SK-N-SH (cell line): Measurements from ENCODE around the gene RUNDC3A. TPM values are rescaled to one million over a fixed set of nuclear protein-coding genes. Genes with fewer than 3 reads are reported as not detected.
"Not testable (repeated sequence)": the region's sequence is repeated elsewhere in the genome, so short reads cannot be mapped to it uniquely, and the experiment has no call there.

Experiments
- CTCF ChIA-PET: fragments of 300-600, 350-600 bp; formaldehyde crosslinking; extraction: SDS; loops from one replicate; lab custom pipeline; 2021; lab: Yijun Ruan, JAX
- POLR2A ChIA-PET: fragments of 350-600 bp; sonication (Branson Sonifier 250); formaldehyde crosslinking; extraction: SDS; loops from one replicate; lab custom pipeline; 2020; ENCODE audit warnings: antibody characterized with exemption, inconsistent platforms; lab: Yijun Ruan, JAX
- DNase-seq: peaks from one replicate; pipeline ENCODE4 v3.0.0; 2012
- H2AFZ ChIP-seq: fragments of 200-600 bp; sonication (generic); 2 replicates; pipeline ENCODE4 v1.8.1; 2016; ENCODE audit warnings: antibody characterized with exemption, mild to moderate bottlenecking, low read depth
- H3F3A ChIP-seq: fragments of 200-600 bp; sonication (generic); replicated peaks from 2 replicates; pipeline ENCODE3; 2016; ENCODE audit warnings: antibody characterized with exemption, mild to moderate bottlenecking; ENCODE audit not compliant: insufficient read depth
- H3K27ac ChIP-seq, 2 experiments: fragments of 200-500 bp in 1 of 2; fragments of 200-600 bp in 1 of 2; sonication (Bioruptor generic) in 1 of 2; sonication (generic), shearing (Covaris generic) in 1 of 2; 2 replicates each; pipeline versions ENCODE4 v1.5.1 to v1.6.1; 2014 to 2016; ENCODE audit warnings: low read depth in 2 of 2, inconsistent platforms in 1 of 2, low read length in 1 of 2, mild to moderate bottlenecking in 1 of 2, mixed read lengths in 1 of 2
- H3K27me3 ChIP-seq: fragments of 200-600 bp; sonication (generic), shearing (Covaris generic); 2 replicates; pipeline ENCODE4 v1.6.1; 2016; ENCODE audit warnings: mixed run types; ENCODE audit not compliant: insufficient read depth
- H3K36me3 ChIP-seq, 2 experiments: fragments of 200-500 bp in 1 of 2; fragments of 200-600 bp in 1 of 2; sonication (Bioruptor generic) in 1 of 2; sonication (generic) in 1 of 2; replicated peaks in 1 of 2; 2 replicates each; pipeline versions ENCODE3 to v1.5.1; 2014 to 2016; ENCODE audit warnings: low read length in 1 of 2, mild to moderate bottlenecking in 1 of 2; ENCODE audit not compliant: insufficient read depth in 2 of 2, control insufficient read depth in 1 of 2
- H3K4me1 ChIP-seq, 2 experiments: fragments of 200-500 bp in 1 of 2; fragments of 200-600 bp in 1 of 2; sonication (Bioruptor generic) in 1 of 2; sonication (generic), shearing (Covaris generic) in 1 of 2; 2 replicates each; pipeline versions ENCODE4 v1.5.1 to v1.6.1; 2014 to 2016; ENCODE audit warnings: low read depth in 1 of 2, low read length in 1 of 2, mixed run types in 1 of 2; ENCODE audit not compliant: insufficient read depth in 2 of 2, control insufficient read depth in 1 of 2
- H3K4me2 ChIP-seq: fragments of 200-600 bp; sonication (generic), shearing (Covaris generic); 2 replicates; pipeline ENCODE4 v1.6.1; 2017; ENCODE audit warnings: mixed run types
- H3K4me3 ChIP-seq, 2 experiments: fragments of 200-500 bp in 1 of 2; fragments of 200-600 bp in 1 of 2; sonication (Bioruptor generic) in 1 of 2; sonication (generic), shearing (Covaris generic) in 1 of 2; 2 replicates each; pipeline versions ENCODE4 v1.5.1 to v1.8.1; 2014 to 2016; ENCODE audit warnings: low read depth in 2 of 2, inconsistent platforms in 1 of 2, low read length in 1 of 2, mild to moderate bottlenecking in 1 of 2, mixed read lengths in 1 of 2, moderate library complexity in 1 of 2
- H3K79me2 ChIP-seq: fragments of 200-600 bp; sonication (generic); 2 replicates; pipeline ENCODE4 v1.8.1; 2017; ENCODE audit warnings: mild to moderate bottlenecking; ENCODE audit not compliant: insufficient read depth
- H3K9ac ChIP-seq: fragments of 200-600 bp; sonication (generic); 2 replicates; pipeline ENCODE4 v1.6.1; 2017; ENCODE audit warnings: mixed run types
- H3K9me2 ChIP-seq: fragments of 200-600 bp; sonication (generic); 2 replicates; pipeline ENCODE4 v1.6.1; 2017; ENCODE audit warnings: mixed run types
- H3K9me3 ChIP-seq: fragments of 200-600 bp; sonication (generic); 2 replicates; pipeline ENCODE4 v1.6.1; 2017; ENCODE audit warnings: mixed run types, mild to moderate bottlenecking, moderate library complexity
- H4K20me1 ChIP-seq: fragments of 200-600 bp; sonication (generic); 2 replicates; pipeline ENCODE4 v1.6.1; 2017; ENCODE audit warnings: mild to moderate bottlenecking, mixed run types; ENCODE audit not compliant: insufficient read depth
- GABPA ChIP-seq: IDR thresholded peaks from 2 replicates; pipeline ENCODE4 v1.4.0; 2012; ENCODE audit warnings: low read depth, mild to moderate bottlenecking
- NFIC ChIP-seq: IDR thresholded peaks from 2 replicates; pipeline ENCODE4 v1.4.0; 2012; ENCODE audit warnings: borderline replicate concordance
- TCF12 ChIP-seq: IDR thresholded peaks from 2 replicates; pipeline ENCODE4 v1.4.0; 2012
- TEAD4 ChIP-seq: IDR thresholded peaks from 2 replicates; pipeline ENCODE4 v1.4.0; 2012; ENCODE audit warnings: mild to moderate bottlenecking, borderline replicate concordance; ENCODE audit not compliant: insufficient read depth
- WGBS: methylation state at CpG from one replicate; pipeline ENCODE4 v1.1.6; 2017; ENCODE audit warnings: low lambda C conversion rate; 5-methylcytosine and 5-hydroxymethylcytosine counted together
- polyA plus RNA-seq, 3 experiments: library from polyadenylated mRNA; depleted of rRNA; stranded (reverse); fragments of >200 nt; gene quantifications; 2 replicates each; pipeline ENCODE4 v1.2.3, GENCODE V29; 2012
- TF ChIP-seq, protein P1 (sequence below): fragments of 150-350 bp; IDR thresholded peaks from 2 replicates; pipeline ENCODE4 v1.6.1; 2017; ENCODE audit warnings: antibody characterized with exemption, low read length, low read depth, borderline replicate concordance
- TF ChIP-seq, protein P2 (sequence below): IDR thresholded peaks from 2 replicates; pipeline ENCODE4 v1.4.0; 2012; ENCODE audit warnings: low read depth, borderline replicate concordance

RUNDC3A gene
- polyA plus RNA-seq, 1 of the 3 experiments (the other 2 are of a cell fraction) = 8.9 TPM

DNA sequence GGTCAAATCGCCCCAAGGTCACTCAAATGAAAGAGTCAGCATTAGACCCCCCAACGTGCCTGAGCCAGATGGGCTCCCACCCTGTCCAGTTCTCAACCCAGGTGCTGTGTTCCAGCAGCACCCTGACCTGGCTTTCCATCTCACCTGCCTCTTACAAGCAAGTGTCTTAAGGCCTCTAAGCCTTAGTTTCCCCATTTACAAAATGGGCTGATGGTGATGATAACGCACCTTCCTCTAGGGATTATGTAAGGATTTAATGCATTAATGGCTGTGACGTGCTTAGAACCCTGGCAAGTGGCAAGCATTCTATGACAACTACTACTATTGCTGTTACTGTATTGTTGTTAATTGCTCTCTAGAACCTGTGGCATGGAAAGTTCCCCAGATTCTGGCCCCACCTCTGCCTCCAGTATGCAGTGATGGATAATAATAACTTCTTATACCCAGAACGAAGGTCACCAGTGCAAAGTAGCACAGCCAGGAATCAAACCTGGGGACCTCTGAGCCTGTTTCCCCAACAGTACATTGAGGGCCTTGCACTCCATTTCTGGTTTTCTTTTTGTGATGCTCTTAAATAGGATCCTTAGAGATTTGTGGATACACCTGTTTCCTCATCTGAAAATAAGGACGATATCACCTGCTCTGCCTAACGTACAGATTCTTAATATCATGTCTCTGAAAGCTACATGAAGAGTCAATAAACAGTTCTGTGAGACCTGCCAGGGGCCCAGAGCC, 19.5 kb downstream of the RUNDC3A start:
- WGBS = 84% methylated on average over 7 of the region's 7 CpGs
- Histone ChIP-seq H3K27ac (no peak overlapping the region), H3F3A (peaks cover 9% of the 10 kb centered on the region), H3K27me3 (no peaks in the 10 kb centered on the region), H3K9me3 (no peaks in the 10 kb centered on the region), H3K79me2 (peaks cover 12% of the 10 kb centered on the region), H3K4me2 (no peak overlapping the region), H2AFZ (no peak overlapping the region), H3K4me1 (peaks cover 0 to 15% of the 10 kb centered on the region in 2 experiments; a peak in 1 of 4 replicates), H3K9me2 (no peaks in the 10 kb centered on the region), H3K9ac (no peak overlapping the region), H3K36me3 (no peaks in the 10 kb centered on the region), H3K4me3 (no peak overlapping the region), H4K20me1 (no peaks in the 10 kb centered on the region)
- POLR2A ChIA-PET = interaction anchor here (1.8 kb wide), 1 partner anchor 108 kb away, joined by 6 read pairs; the partner anchor contains the start of gene UBTF
- no peak for DNase-seq
- CTCF ChIA-PET = interaction anchor here (1.0 to 1.4 kb wide), 6 partner anchors 18 to 118 kb away, joined by 3 to 6 read pairs (median 5); partner anchors contain the start of genes FAM171A2 and GRN
- TF ChIP-seq, protein P1, sequence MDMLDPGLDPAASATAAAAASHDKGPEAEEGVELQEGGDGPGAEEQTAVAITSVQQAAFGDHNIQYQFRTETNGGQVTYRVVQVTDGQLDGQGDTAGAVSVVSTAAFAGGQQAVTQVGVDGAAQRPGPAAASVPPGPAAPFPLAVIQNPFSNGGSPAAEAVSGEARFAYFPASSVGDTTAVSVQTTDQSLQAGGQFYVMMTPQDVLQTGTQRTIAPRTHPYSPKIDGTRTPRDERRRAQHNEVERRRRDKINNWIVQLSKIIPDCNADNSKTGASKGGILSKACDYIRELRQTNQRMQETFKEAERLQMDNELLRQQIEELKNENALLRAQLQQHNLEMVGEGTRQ = no peak
- no peak for TF ChIP-seq NFIC
- TF ChIP-seq TCF12 = no peak
- no peak for TF ChIP-seq GABPA
- TF ChIP-seq, protein P2, sequence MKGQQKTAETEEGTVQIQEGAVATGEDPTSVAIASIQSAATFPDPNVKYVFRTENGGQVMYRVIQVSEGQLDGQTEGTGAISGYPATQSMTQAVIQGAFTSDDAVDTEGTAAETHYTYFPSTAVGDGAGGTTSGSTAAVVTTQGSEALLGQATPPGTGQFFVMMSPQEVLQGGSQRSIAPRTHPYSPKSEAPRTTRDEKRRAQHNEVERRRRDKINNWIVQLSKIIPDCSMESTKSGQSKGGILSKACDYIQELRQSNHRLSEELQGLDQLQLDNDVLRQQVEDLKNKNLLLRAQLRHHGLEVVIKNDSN = no peak
- no peak for TF ChIP-seq TEAD4

DNA sequence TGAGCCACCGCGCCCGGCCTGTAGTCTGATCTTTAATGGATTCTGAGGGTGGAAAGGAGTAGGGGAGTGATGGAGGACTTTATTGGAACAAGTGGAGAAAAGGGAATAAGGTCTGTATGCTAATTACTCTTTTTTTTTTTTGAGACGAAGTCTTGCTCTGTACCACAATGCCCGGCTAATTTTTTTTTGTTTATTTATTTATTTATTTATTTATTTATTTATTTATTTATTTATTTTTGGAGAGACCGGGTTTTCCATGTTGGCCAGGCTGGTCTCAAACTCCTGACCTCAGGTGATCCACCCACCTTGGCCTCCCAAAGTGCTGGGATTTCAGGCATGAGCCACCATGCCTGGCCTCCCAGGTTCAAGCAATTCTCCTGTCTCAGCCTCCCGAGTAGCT, 21.1 kb downstream of the RUNDC3A start:
- H3K4me3 ChIP-seq, H4K20me1 ChIP-seq, H3K9me2 ChIP-seq, H3K27ac ChIP-seq, POLR2A ChIA-PET, H3K36me3 ChIP-seq, H3K9me3 ChIP-seq, H3K4me1 ChIP-seq, DNase-seq, H3K79me2 ChIP-seq, H3K9ac ChIP-seq, H3K27me3 ChIP-seq, H3K4me2 ChIP-seq, H2AFZ ChIP-seq, H3F3A ChIP-seq: not testable (repeated sequence)
- CTCF ChIA-PET = interaction anchor here (1.5 to 5.2 kb wide), 6 partner anchors 10 to 131 kb away, joined by 4 to 57 read pairs (median 34); partner anchors contain the start of genes GRN and UBTF
- WGBS = 88% methylated on average over 6 of the region's 7 CpGs

DNA sequence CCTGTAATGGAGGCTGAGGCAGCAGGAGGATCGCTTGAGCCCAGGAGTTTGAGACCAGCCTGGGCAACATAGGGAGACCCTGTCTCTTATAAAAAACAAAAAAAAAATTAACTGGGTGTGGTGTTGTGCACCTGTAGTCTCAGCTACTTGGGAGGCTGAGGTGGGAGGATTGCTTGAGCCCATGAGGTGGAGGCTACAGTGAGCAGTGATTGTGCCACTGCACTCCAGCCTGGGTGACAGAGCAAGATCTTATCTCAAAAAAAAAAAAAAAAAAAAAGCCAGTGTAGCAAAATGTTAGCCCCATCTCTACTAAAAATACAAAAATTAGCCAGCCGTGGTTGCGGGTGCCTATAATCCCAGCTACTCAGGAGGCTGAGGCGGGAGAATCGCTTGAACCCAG, 21.9 kb downstream of the RUNDC3A start:
- H3K79me2 ChIP-seq, H3K36me3 ChIP-seq, H3K4me2 ChIP-seq, H2AFZ ChIP-seq, DNase-seq, H3K27ac ChIP-seq, H3K9me3 ChIP-seq, H3K27me3 ChIP-seq, H3K4me1 ChIP-seq, H4K20me1 ChIP-seq, H3K9me2 ChIP-seq, H3F3A ChIP-seq, H3K4me3 ChIP-seq, H3K9ac ChIP-seq: not testable (repeated sequence)
- CTCF ChIA-PET = interaction anchor here (1.0 to 5.2 kb wide), 16 partner anchors 11 to 184 kb away, joined by 3 to 57 read pairs (median 10); partner anchors contain the start of genes FAM171A2, GRN, TMUB2 and UBTF
- WGBS = 88% methylated on average over 5 of the region's 5 CpGs
- POLR2A ChIA-PET = interaction anchor here (0.6 kb wide), 1 partner anchor 202 kb away, joined by 4 read pairs; no protein-coding TSS in a partner anchor
